WTC11 (cell line): Measurements from ENCODE around the gene TREM2.

Experiments
- CBFB ChIP-seq: sonication (generic); formaldehyde crosslinking; IDR thresholded peaks from 2 replicates; pipeline ENCODE4 v1.8.1; 2022; ENCODE audit warnings: mild to moderate bottlenecking, low read depth, missing genetic modification reagents
- CTCF ChIP-seq: fragments of 200-600 bp; IDR thresholded peaks from 2 replicates; pipeline ENCODE4 v1.8.0; 2022; ENCODE audit warnings: antibody characterized with exemption
- MAX ChIP-seq: sonication (generic); formaldehyde crosslinking; IDR thresholded peaks from 2 replicates; pipeline ENCODE4 v1.8.0; 2022; ENCODE audit warnings: mild to moderate bottlenecking, missing genetic modification reagents
- USF1 ChIP-seq: sonication (generic); formaldehyde crosslinking; IDR thresholded peaks from 2 replicates; pipeline ENCODE4 v1.8.0; 2022; ENCODE audit warnings: mild to moderate bottlenecking, missing genetic modification reagents

- TF ChIP-seq USF1 (CRISPR knock-in tag), result no peak
- TF ChIP-seq CBFB, result no peak
- no peak for TF ChIP-seq CTCF
- no peak for TF ChIP-seq MAX
Measured at GRCh38 chr6:41156771-41157170, 6.1 kb downstream of the TREM2 start.
